SK-N-MC (cell line): Measurements from ENCODE around the gene METAP1.
"Not testable (repeated sequence)": the region's sequence is repeated elsewhere in the genome, so short reads cannot be mapped to it uniquely, and the experiment has no call there.

Source experiments
- DNase-seq: peaks from one replicate; pipeline ENCODE4 v3.0.0-alpha.2; 2011; ENCODE audit warnings: low read depth, low spot score
- H3K27ac ChIP-seq: fragments of 200-600 bp; sonication (generic); 2 replicates; pipeline ENCODE4 v1.5.1; 2016; ENCODE audit warnings: mixed run types
- H3K36me3 ChIP-seq: fragments of 200-600 bp; sonication (generic); 2 replicates; pipeline ENCODE4 v1.6.1; 2017; ENCODE audit warnings: antibody characterized with exemption, low read length, mixed read lengths; ENCODE audit not compliant: insufficient read depth
- H3K4me3 ChIP-seq: fragments of 200-600 bp; sonication (generic); 2 replicates; pipeline ENCODE4 v1.5.1; 2016
- H3K9ac ChIP-seq: fragments of 200-600 bp; sonication (generic); 2 replicates; pipeline ENCODE4 v1.8.0; 2017; ENCODE audit warnings: mixed run types, mixed read lengths; ENCODE audit not compliant: insufficient read length
- H3K9me3 ChIP-seq: fragments of 200-600 bp; sonication (generic); 2 replicates; pipeline ENCODE4 v1.6.1; 2017; ENCODE audit warnings: low read depth, mild to moderate bottlenecking, antibody characterized with exemption, low read length, moderate library complexity, mixed read lengths
- EZH2 ChIP-seq: fragments of 200-600 bp; sonication (generic); IDR thresholded peaks from one replicate; pipeline ENCODE4 v1.6.1; 2017; ENCODE audit warnings: antibody characterized with exemption
- FOXP2 ChIP-seq: optimal IDR thresholded peaks from 2 replicates; pipeline ENCODE3; 2011; ENCODE audit warnings: mild to moderate bottlenecking, moderate library complexity; ENCODE audit not compliant: insufficient read depth; ENCODE audit errors: extremely low read length, control extremely low read depth
- POLR2AphosphoS5 ChIP-seq: IDR thresholded peaks from 2 replicates; pipeline ENCODE4 v1.6.1; 2012; ENCODE audit warnings: mild to moderate bottlenecking, low read depth, low read length, borderline replicate concordance

The METAP1 gene

DNA sequence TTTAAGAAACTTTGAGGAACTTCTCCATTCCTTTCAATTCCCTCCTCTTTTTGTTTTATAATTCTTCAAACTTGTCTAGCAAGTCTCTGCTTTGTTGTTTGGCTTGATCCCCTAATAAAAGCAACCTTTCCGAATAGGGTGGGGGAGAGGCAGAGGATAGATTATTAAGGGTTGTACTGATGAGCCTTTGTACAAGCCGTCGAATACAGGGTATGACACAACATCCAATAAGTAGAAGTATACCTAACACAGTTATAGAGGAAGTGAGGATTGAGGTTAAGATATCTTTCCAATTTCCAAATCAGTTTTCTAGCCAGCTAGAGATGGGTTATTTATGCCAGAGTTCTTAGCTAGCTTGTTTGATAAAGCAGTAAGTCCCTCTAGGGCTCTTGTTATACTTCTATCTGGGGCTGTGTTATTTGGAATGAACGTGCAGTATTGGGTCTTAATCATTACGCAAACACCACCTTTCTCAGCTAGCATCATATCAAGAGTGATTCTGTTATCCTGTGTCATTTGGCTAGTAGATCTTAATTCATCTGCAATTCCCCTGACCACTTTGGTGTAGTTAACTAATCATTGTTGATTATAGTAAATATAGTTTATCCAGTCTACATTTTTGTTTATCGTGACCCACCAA is 18.5 kb downstream of the METAP1 start:
- DNase-seq = no peak
- H3K9ac ChIP-seq = no peak overlapping the region
- H3K36me3 ChIP-seq = peaks cover 67% of the 10 kb centered on the region
- no peak overlapping the region for H3K4me3 ChIP-seq
- H3K9me3 ChIP-seq = 0 out of 2 replicates have a peak, but pooled peaks cover 6% of the 10 kb centered on the region
- H3K27ac ChIP-seq = no peak overlapping the region
- TF ChIP-seq POLR2AphosphoS5 = no peak
- TF ChIP-seq EZH2 = no peak
- no peak for TF ChIP-seq FOXP2

DNA sequence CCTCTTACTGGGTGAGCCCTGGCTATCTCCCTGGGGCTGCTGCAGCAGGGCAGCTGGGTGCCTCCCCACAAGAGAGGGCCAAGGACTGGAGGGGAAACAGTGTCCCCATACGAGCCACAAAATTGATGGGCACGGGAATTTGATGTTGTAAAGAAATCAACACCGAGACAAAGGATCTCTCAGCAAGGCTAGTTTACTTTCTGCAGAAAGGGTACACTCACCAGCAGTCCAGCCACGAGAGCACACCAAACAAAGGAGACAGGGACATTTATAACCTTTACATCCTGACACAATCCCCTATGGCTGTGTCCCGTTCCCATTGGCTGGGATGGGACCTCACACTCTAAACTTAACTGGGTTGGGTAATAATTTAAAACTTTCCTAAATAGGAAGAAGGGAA is 25.9 kb downstream of the METAP1 start:
- peaks cover 7% of the 10 kb centered on the region; the same call in 1 of the 2 replicates for H3K9me3 ChIP-seq
- no peak for DNase-seq
- H3K36me3 ChIP-seq = peaks cover 59% of the 10 kb centered on the region
- no peak overlapping the region for H3K4me3 ChIP-seq
- TF ChIP-seq EZH2 (no peak), FOXP2 (no peak), POLR2AphosphoS5 (no peak)
- no peak overlapping the region for H3K27ac ChIP-seq
- H3K9ac ChIP-seq = no peak overlapping the region

- Histone ChIP-seq H3K4me3 (no peak overlapping the region), H3K9ac (no peak overlapping the region), H3K27ac (no peak overlapping the region), H3K9me3 (peaks cover 7% of the 10 kb centered on the region; the same call in 1 of the 2 replicates), H3K36me3 (peaks cover 48% of the 10 kb centered on the region)
- DNase-seq = no peak
- TF ChIP-seq FOXP2 (no peak), EZH2 (no peak), POLR2AphosphoS5 (no peak)
Measured at GRCh38 chr4:99022566-99022965, 27.0 kb downstream of the METAP1 start.

GRCh38 chr4:99023800-99024251 is 28.3 kb downstream of the METAP1 start:
- not testable (repeated sequence) for H3K4me3 ChIP-seq, H3K9ac ChIP-seq, H3K27ac ChIP-seq, H3K9me3 ChIP-seq, DNase-seq
- H3K36me3 ChIP-seq = peaks cover 43% of the 10 kb centered on the region

DNA sequence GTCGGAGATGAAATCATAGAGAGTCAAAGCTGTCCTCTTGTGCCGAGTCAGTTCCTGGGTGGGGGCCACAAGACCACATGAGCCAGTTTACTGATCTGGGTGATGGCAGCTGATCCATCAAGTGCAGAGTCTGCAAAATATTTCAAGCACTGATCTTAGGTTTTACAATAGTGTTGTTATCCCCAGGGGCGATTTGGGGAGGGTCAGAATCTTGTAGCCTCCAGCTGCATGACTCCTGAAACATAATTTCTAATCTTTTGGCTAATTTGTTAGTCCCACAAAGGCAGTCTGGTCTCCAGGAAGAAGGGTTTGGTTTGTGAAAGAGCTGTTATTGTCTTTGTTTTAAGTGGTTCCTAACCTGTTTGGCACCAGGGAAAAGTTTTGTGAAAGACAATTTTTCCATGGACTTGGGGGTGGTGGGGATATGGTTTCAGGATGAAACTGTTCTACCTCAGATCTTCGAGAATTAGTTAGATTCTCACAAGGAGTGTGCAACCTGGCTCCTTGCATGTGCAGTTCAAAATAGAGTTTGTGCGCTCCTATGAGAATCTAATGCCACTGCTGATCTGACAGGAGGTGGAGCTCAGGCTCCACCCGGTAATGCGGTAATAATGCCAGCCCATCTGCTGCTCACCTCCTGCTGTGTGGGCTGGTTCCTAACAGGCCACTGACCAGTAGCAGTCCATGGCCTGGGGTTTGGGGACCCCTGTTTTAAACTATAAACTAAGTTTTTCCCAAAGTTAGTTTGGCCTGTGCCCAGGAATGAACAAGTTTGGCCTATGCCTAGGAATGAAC is 29.2 kb downstream of the METAP1 start:
- H3K27ac ChIP-seq = no peak overlapping the region
- peaks cover 7% of the 10 kb centered on the region; the same call in 1 of the 2 replicates for H3K9me3 ChIP-seq
- peaks cover 44% of the 10 kb centered on the region for H3K36me3 ChIP-seq
- TF ChIP-seq POLR2AphosphoS5 = no peak
- no peak overlapping the region for H3K9ac ChIP-seq
- no peak overlapping the region for H3K4me3 ChIP-seq
- no peak for DNase-seq

GRCh38 chr4:99025506-99025905 is 30.0 kb downstream of the METAP1 start:
- DNase-seq = no peak
- no peak overlapping the region for H3K27ac ChIP-seq
- H3K9ac ChIP-seq = no peak overlapping the region
- 0 out of 2 replicates have a peak, but pooled peaks cover 4% of the 10 kb centered on the region for H3K9me3 ChIP-seq
- no peak overlapping the region for H3K4me3 ChIP-seq
- TF ChIP-seq EZH2 = no peak
- TF ChIP-seq FOXP2 = no peak
- TF ChIP-seq POLR2AphosphoS5 = no peak
- peaks cover 44% of the 10 kb centered on the region for H3K36me3 ChIP-seq

DNA sequence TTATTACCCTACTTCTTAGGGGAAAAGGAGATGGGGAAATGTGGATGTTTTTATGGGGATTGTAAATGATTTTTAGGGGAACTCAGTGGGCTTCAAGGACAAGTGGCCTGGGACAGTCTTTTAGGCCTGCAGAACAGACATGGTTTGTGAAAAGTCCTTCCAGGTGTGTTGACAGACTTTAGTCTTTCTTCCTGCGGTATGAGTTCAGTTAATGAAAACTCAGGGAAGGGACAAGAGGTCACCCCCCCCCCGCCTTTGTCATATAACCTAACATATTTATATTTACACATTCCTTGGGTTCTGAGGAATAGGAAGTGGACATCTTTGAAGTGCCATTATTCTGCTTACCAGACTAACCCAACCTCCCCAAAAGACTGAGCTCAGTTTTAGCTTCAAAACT is 31.8 kb downstream of the METAP1 start:
- Histone ChIP-seq H3K9ac (no peak overlapping the region), H3K36me3 (peaks cover 42% of the 10 kb centered on the region)
- TF ChIP-seq EZH2 = no peak
- no peak for TF ChIP-seq POLR2AphosphoS5
- TF ChIP-seq FOXP2 = no peak

GRCh38 chr4:99028187-99028586 is 32.7 kb downstream of the METAP1 start:
- H3K36me3 ChIP-seq = peaks cover 44% of the 10 kb centered on the region
- H3K9me3 ChIP-seq = no peaks in the 10 kb centered on the region; the same call in 1 of the 2 replicates
- DNase-seq = no peak
- no peak overlapping the region for H3K9ac ChIP-seq
- no peak for TF ChIP-seq POLR2AphosphoS5
- TF ChIP-seq EZH2 = no peak
- TF ChIP-seq FOXP2 = no peak
- peak overlapping the region; percentile 33; the same call in 1 of the 2 replicates for H3K27ac ChIP-seq
- H3K4me3 ChIP-seq = no peak overlapping the region

More for the DNA sequence above, 31.8 kb downstream of the METAP1 start:
- Histone ChIP-seq H3K4me3 (no peak overlapping the region), H3K27ac (0 out of 2 replicates have a peak overlapping the region, but pooled peaks have one; percentile 33), H3K9me3 (no peaks in the 10 kb centered on the region)
- no peak for DNase-seq
